Stimulated activated CD8-positive, alpha-beta memory T cell treated with anti-CD3 and anti-CD28 coated beads, Interleukin-4, amount 100 ng/mL, for 1 hour (primary cell): ENCODE results near the gene WDFY2.

Source experiments
- DNase-seq, 2 donors: peaks; one replicate each; pipeline ENCODE4 v3.0.0-alpha.2; 2020; ENCODE audit warnings: low read depth in 2 of 2, low spot score in 1 of 2

WDFY2 gene

GRCh38 chr13:51731759-51732158 is 147.5 kb downstream of the WDFY2 start:
- DNase-seq = no peak

- no peak for DNase-seq
Observed at GRCh38 chr13:51733374-51734298, 149.4 kb downstream of the WDFY2 start.

- DNase-seq = no peak
Observed at GRCh38 chr13:51734786-51735185, 150.5 kb downstream of the WDFY2 start.

GRCh38 chr13:51737609-51738008 is 153.3 kb downstream of the WDFY2 start:
- DNase-seq = no peak

GRCh38 chr13:51738226-51738905 is 154.1 kb downstream of the WDFY2 start:
- no peak for DNase-seq

GRCh38 chr13:51739027-51739764 is 154.9 kb downstream of the WDFY2 start:
- no peak for DNase-seq

- no peak for DNase-seq
Observed at GRCh38 chr13:51740698-51741097, 156.4 kb downstream of the WDFY2 start.

GRCh38 chr13:51742031-51742430 is 157.8 kb downstream of the WDFY2 start:
- DNase-seq = no peak

- DNase-seq = no peak
Observed at GRCh38 chr13:51742611-51743010, 158.3 kb downstream of the WDFY2 start.

GRCh38 chr13:51745243-51745642 is 161.0 kb downstream of the WDFY2 start:
- no peak for DNase-seq

- no peak for DNase-seq
Observed at GRCh38 chr13:51746802-51747201, 162.5 kb downstream of the WDFY2 start.

GRCh38 chr13:51747438-51748434 is 163.5 kb downstream of the WDFY2 start:
- DNase-seq = no peak

- no peak for DNase-seq
Observed at GRCh38 chr13:51756651-51757050, 172.4 kb downstream of the WDFY2 start.

- DNase-seq = no peak
Observed at GRCh38 chr13:51758691-51759090, 174.4 kb downstream of the WDFY2 start.

- no peak for DNase-seq
Observed at GRCh38 chr13:51759240-51759639, 175.0 kb downstream of the WDFY2 start.

- no peak for DNase-seq
Observed at GRCh38 chr13:51760592-51760991, 176.3 kb downstream of the WDFY2 start.

- DNase-seq = no peak
Observed at GRCh38 chr13:51761643-51762350, 177.5 kb downstream of the WDFY2 start.

- no peak for DNase-seq
Observed at GRCh38 chr13:51763486-51763885, 179.2 kb downstream of the WDFY2 start.

GRCh38 chr13:51764184-51765141 is 180.2 kb downstream of the WDFY2 start:
- DNase-seq = peak in 1 of 2 donors; percentile 28
